ENCODE results near the gene PATJ.
"Not testable (repeated sequence)": the region's sequence is repeated elsewhere in the genome, so short reads cannot be mapped to it uniquely, and the experiment has no call there.

PATJ gene

GRCh38 chr1:61942856-61943255 lies 200.6 kb downstream of the PATJ start:
- no peak for DNase-seq (ENCODE audit: low read depth in 2 of 2, low spot score in 1 of 2)

GRCh38 chr1:61948685-61949084 lies 206.4 kb downstream of the PATJ start:
- not testable (repeated sequence) for DNase-seq (ENCODE audit: low read depth in 2 of 2, low spot score in 1 of 2)

- no peak for DNase-seq (ENCODE audit: low read depth in 2 of 2, low spot score in 1 of 2)
Measured at GRCh38 chr1:61950418-61950817, 208.1 kb downstream of the PATJ start.

- DNase-seq (ENCODE audit: low read depth in 2 of 2, low spot score in 1 of 2) = no peak
Measured at GRCh38 chr1:61951731-61952580, 209.7 kb downstream of the PATJ start.

GRCh38 chr1:61952675-61953074 lies 210.4 kb downstream of the PATJ start:
- DNase-seq (ENCODE audit: low read depth in 2 of 2, low spot score in 1 of 2) = no peak

- DNase-seq (ENCODE audit: low read depth in 2 of 2, low spot score in 1 of 2) = no peak
Measured at GRCh38 chr1:61953076-61953789, 211.0 kb downstream of the PATJ start.

GRCh38 chr1:61953790-61954150 lies 211.5 kb downstream of the PATJ start:
- DNase-seq (ENCODE audit: low read depth in 2 of 2, low spot score in 1 of 2) = no peak

- no peak for DNase-seq (ENCODE audit: low read depth in 2 of 2, low spot score in 1 of 2)
Measured at GRCh38 chr1:61955261-61955660, 213.0 kb downstream of the PATJ start.

GRCh38 chr1:61956016-61956645 lies 213.9 kb downstream of the PATJ start:
- DNase-seq (ENCODE audit: low read depth in 2 of 2, low spot score in 1 of 2) = no peak

GRCh38 chr1:61956784-61957183 lies 214.5 kb downstream of the PATJ start:
- no peak for DNase-seq (ENCODE audit: low read depth in 2 of 2, low spot score in 1 of 2)

GRCh38 chr1:61961009-61961408 lies 218.7 kb downstream of the PATJ start:
- no peak for DNase-seq (ENCODE audit: low read depth in 2 of 2, low spot score in 1 of 2)

GRCh38 chr1:61962631-61963030 lies 220.4 kb downstream of the PATJ start:
- no peak for DNase-seq (ENCODE audit: low read depth in 2 of 2, low spot score in 1 of 2)

- not testable (repeated sequence) for DNase-seq (ENCODE audit: low read depth in 2 of 2, low spot score in 1 of 2)
Measured at GRCh38 chr1:61966450-61967225, 224.4 kb downstream of the PATJ start.

- DNase-seq (ENCODE audit: low read depth in 2 of 2, low spot score in 1 of 2) = no peak
Measured at GRCh38 chr1:61967750-61968149, 225.5 kb downstream of the PATJ start.

- no peak for DNase-seq (ENCODE audit: low read depth in 2 of 2, low spot score in 1 of 2)
Measured at GRCh38 chr1:61968869-61969268, 226.6 kb downstream of the PATJ start.

- no peak for DNase-seq (ENCODE audit: low read depth in 2 of 2, low spot score in 1 of 2)
Measured at GRCh38 chr1:61973100-61973837, 231.0 kb downstream of the PATJ start.

- DNase-seq (ENCODE audit: low read depth in 2 of 2, low spot score in 1 of 2) = no peak
Measured at GRCh38 chr1:61975638-61976037, 233.4 kb downstream of the PATJ start.

GRCh38 chr1:61976566-61976965 lies 234.3 kb downstream of the PATJ start:
- no peak for DNase-seq (ENCODE audit: low read depth in 2 of 2, low spot score in 1 of 2)

GRCh38 chr1:61978796-61979195 lies 236.5 kb downstream of the PATJ start:
- no peak for DNase-seq (ENCODE audit: low read depth in 2 of 2, low spot score in 1 of 2)

GRCh38 chr1:61979729-61980128 lies 237.4 kb downstream of the PATJ start:
- DNase-seq (ENCODE audit: low read depth in 2 of 2, low spot score in 1 of 2) = no peak

- DNase-seq (ENCODE audit: low read depth in 2 of 2, low spot score in 1 of 2) = no peak
Measured at GRCh38 chr1:61980561-61980960, 238.3 kb downstream of the PATJ start.
